Ovary (tissue), 3 donors: ENCODE results near the gene BGN.

Experiments
- CTCF ChIP-seq, 3 donors: fragments of 450-650 bp in 2 of 3; fragments of 200-600 bp in 1 of 3; IDR thresholded peaks; one replicate each; pipeline versions ENCODE4 v1.5.1 to v1.8.0; 2016 to 2022; ENCODE audit warnings: antibody characterized with exemption in 3 of 3, mild to moderate bottlenecking in 1 of 3
- EP300 ChIP-seq: sonication (generic); formaldehyde crosslinking; IDR thresholded peaks from one replicate; pipeline ENCODE4 v1.6.1; 2017; ENCODE audit warnings: antibody characterized with exemption
- POLR2A ChIP-seq: fragments of 450-650 bp; IDR thresholded peaks from one replicate; pipeline ENCODE4 v1.6.1; 2017; ENCODE audit warnings: antibody characterized with exemption, mild to moderate bottlenecking, moderate library complexity
- donor health status: DM: no; HTN: no; CAD: no.

- no peak for TF ChIP-seq POLR2A
- no peak for TF ChIP-seq CTCF (IDR thresholded peaks at IDR 0.05)
- TF ChIP-seq EP300 = no peak
Measured at GRCh38 chrX:153490217-153490930, 4.4 kb upstream of the BGN start.
